ENCODE data around the gene SP1. TPM values are rescaled to one million over a fixed set of nuclear protein-coding genes. Genes with fewer than 3 reads are reported as not detected.

SP1 gene
- total and polyA plus RNA-seq, 9 of the 15 experiments (the other 6 are each of a cell fraction or from before 2014, with no cell fraction given), result 8.0 to 65.5 (median 41.6) TPM

DNA sequence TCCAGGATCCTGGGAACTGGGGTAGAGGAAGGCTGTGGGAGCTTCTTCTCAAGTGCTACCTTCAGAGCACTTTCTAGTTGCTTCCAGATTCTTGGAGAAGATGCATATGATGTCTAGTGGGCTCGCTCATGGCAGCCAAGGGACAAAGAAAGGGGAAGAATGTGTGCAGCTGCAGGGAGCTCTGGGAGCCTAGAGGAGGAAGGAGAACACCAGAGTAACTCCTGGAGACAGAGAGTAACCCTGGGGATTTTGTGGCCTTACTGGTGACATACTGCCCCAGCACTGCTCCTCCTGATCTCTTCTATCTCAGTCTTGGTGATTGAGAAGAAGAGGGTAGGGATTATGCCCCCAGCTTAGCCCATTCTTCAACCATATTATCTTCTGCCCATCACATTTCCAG, 33.5 kb upstream of the SP1 start:
- no TSS peak for BruUV-seq (replicated peaks)
- H3K9ac ChIP-seq (ENCODE audit: insufficient read depth in 1 of 2, low read depth in 2 of 2, low read length in 2 of 2), result no peak overlapping the region
- CTCF ChIA-PET (ENCODE audit: low intra/inter-chr PET ratio), result interaction anchor here (0.6 kb wide), 1 partner anchor 43 kb away, joined by 3 read pairs; no protein-coding TSS in a partner anchor
- peak overlapping the region; percentile 35 for H2AFZ ChIP-seq (ENCODE audit: low read depth, low read length)
- WGBS (ENCODE audit: insufficient coverage, low coverage, missing lambda C conversion rate), result 29% methylated on average over 1 of the region's 1 CpG
- no peak overlapping the region for H3K27ac ChIP-seq (ENCODE audit: extremely low read depth, low read depth, low read length)
- in situ Hi-C loops (cut with MboI), result no loop called here
- intact Hi-C loops (cut with micrococcal nuclease), result no loop called here
- FAIRE-seq (no peak), ATAC-seq (no peak), DNase-seq (ENCODE audit: extremely low read depth in 1 of 4, low spot score in 3 of 4) (no peak)
- no peaks in the 10 kb centered on the region for H3K27me3 ChIP-seq (ENCODE audit: control insufficient read depth in 2 of 2, insufficient read depth in 2 of 2, low read length in 2 of 2)
- POLR2A ChIA-PET, result interaction anchor here (0.6 to 2.1 kb wide), 4 partner anchors 25 to 161 kb away, joined by 3 to 8 read pairs (median 4); partner anchors contain the start of genes AAAS and MYG1
- H3K9me3 ChIP-seq (replicated peaks; ENCODE audit: control insufficient read depth, insufficient read depth, low read depth, low read length), result no peaks in the 10 kb centered on the region
- H3K36me3 ChIP-seq (ENCODE audit: control insufficient read depth, insufficient read depth, low read length), result no peaks in the 10 kb centered on the region
- H3K79me2 ChIP-seq (ENCODE audit: control insufficient read depth, insufficient read depth, low read length), result no peaks in the 10 kb centered on the region
- H3K9me1 ChIP-seq (ENCODE audit: control insufficient read depth, insufficient read depth, low read length), result no peaks in the 10 kb centered on the region
- TF ChIP-seq ASH1L (IDR thresholded peaks at IDR 0.05; ENCODE audit: borderline replicate concordance, low read depth, partially characterized antibody) (no peak), ZBTB17 (CRISPR knock-in tag; IDR thresholded peaks at IDR 0.05) (no peak), TAF15 (IDR thresholded peaks at IDR 0.05; ENCODE audit: low read depth, low read length) (no peak), PHB (CRISPR knock-in tag; IDR thresholded peaks at IDR 0.05) (no peak), HDAC3 (IDR thresholded peaks at IDR 0.05; ENCODE audit: borderline replicate concordance, partially characterized antibody) (no peak), ZC3H11A (IDR thresholded peaks at IDR 0.05; ENCODE audit: low read depth, low read length) (no peak), RBM22 (IDR thresholded peaks at IDR 0.05; ENCODE audit: low read depth, low read length, poor library complexity, severe bottlenecking) (no peak), CREM (IDR thresholded peaks at IDR 0.05; ENCODE audit: low read depth) (no peak), JUNB (CRISPR knock-in tag; conservative IDR thresholded peaks at IDR 0.05) (no peak), SIN3B (IDR thresholded peaks at IDR 0.05; ENCODE audit: low read depth) (no peak)
- TF ChIP-seq, protein P1, sequence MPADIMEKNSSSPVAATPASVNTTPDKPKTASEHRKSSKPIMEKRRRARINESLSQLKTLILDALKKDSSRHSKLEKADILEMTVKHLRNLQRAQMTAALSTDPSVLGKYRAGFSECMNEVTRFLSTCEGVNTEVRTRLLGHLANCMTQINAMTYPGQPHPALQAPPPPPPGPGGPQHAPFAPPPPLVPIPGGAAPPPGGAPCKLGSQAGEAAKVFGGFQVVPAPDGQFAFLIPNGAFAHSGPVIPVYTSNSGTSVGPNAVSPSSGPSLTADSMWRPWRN (IDR thresholded peaks at IDR 0.05; ENCODE audit: low read depth), result no peak
- TF ChIP-seq, protein P2, sequence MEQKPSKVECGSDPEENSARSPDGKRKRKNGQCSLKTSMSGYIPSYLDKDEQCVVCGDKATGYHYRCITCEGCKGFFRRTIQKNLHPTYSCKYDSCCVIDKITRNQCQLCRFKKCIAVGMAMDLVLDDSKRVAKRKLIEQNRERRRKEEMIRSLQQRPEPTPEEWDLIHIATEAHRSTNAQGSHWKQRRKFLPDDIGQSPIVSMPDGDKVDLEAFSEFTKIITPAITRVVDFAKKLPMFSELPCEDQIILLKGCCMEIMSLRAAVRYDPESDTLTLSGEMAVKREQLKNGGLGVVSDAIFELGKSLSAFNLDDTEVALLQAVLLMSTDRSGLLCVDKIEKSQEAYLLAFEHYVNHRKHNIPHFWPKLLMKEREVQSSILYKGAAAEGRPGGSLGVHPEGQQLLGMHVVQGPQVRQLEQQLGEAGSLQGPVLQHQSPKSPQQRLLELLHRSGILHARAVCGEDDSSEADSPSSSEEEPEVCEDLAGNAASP (IDR thresholded peaks at IDR 0.05), result no peak
- H4K20me1 ChIP-seq (replicated peaks; ENCODE audit: control insufficient read depth, insufficient read depth, low read length), result no peaks in the 10 kb centered on the region
- H3K4me2 ChIP-seq (ENCODE audit: insufficient read depth, low read length), result no peak overlapping the region
- H3K4me1 ChIP-seq (replicated peaks in 1 of 2; ENCODE audit: control insufficient read depth in 2 of 2, insufficient read depth in 2 of 2, low read length in 2 of 2), result peaks cover 4 to 17% of the 10 kb centered on the region in 2 experiments; a peak in 3 of 5 replicates
- H3K4me3 ChIP-seq, result no peak overlapping the region
